ENCODE measurements around the gene PIKFYVE. TPM values are rescaled to one million over a fixed set of nuclear protein-coding genes. Genes with fewer than 3 reads are reported as not detected.

Gene PIKFYVE
- total and polyA plus RNA-seq, 2 donors (not counting 1 experiment from before 2014, with no cell fraction given) = 23.8 to 40.1 TPM

GRCh38 chr2:208315081-208315788, 49.2 kb downstream of the PIKFYVE start:
- peak overlapping the region; percentile 16 for H3K27ac ChIP-seq (ENCODE audit: insufficient read depth, low read length)
- no peak overlapping the region for H3K4me2 ChIP-seq (ENCODE audit: extremely low read depth, insufficient read depth, low read length)
- peak; percentile 11 to 44 for DNase-seq (ENCODE audit: low read depth in 2 of 2)
- H3K27me3 ChIP-seq (ENCODE audit: control insufficient read depth, insufficient read depth, low read length) = no peaks in the 10 kb centered on the region
- no peak for TF ChIP-seq EZH2 (IDR thresholded peaks at IDR 0.05; ENCODE audit: low read length, missing control alignments)
- TF ChIP-seq, protein P1, sequence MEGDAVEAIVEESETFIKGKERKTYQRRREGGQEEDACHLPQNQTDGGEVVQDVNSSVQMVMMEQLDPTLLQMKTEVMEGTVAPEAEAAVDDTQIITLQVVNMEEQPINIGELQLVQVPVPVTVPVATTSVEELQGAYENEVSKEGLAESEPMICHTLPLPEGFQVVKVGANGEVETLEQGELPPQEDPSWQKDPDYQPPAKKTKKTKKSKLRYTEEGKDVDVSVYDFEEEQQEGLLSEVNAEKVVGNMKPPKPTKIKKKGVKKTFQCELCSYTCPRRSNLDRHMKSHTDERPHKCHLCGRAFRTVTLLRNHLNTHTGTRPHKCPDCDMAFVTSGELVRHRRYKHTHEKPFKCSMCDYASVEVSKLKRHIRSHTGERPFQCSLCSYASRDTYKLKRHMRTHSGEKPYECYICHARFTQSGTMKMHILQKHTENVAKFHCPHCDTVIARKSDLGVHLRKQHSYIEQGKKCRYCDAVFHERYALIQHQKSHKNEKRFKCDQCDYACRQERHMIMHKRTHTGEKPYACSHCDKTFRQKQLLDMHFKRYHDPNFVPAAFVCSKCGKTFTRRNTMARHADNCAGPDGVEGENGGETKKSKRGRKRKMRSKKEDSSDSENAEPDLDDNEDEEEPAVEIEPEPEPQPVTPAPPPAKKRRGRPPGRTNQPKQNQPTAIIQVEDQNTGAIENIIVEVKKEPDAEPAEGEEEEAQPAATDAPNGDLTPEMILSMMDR (conservative IDR thresholded peaks at IDR 0.05 in 1 of 2, IDR thresholded peaks at IDR 0.05 in 1 of 2; ENCODE audit: low read depth in 1 of 2, low read length in 2 of 2) = no peak
- H2AFZ ChIP-seq (ENCODE audit: low read length) = no peak overlapping the region
- peaks cover 4% of the 10 kb centered on the region for H3K36me3 ChIP-seq (ENCODE audit: control insufficient read depth, insufficient read depth, low read length)
- no peaks in the 10 kb centered on the region for H3K9me3 ChIP-seq (ENCODE audit: control insufficient read depth, insufficient read depth, low read depth, low read length)
- H3K4me1 ChIP-seq (ENCODE audit: control insufficient read depth, extremely low read depth, insufficient read depth, low read length) = peaks cover 3% of the 10 kb centered on the region
- no peak overlapping the region for H3K4me3 ChIP-seq (replicated peaks in 1 of 4; ENCODE audit: control extremely low read depth in 1 of 4, insufficient read depth in 1 of 4, low read depth in 3 of 4, low read length in 4 of 4)
- no peaks in the 10 kb centered on the region for H4K20me1 ChIP-seq (ENCODE audit: control insufficient read depth, extremely low read depth, insufficient read depth, low read length)
- no peak overlapping the region for H3K9ac ChIP-seq (ENCODE audit: insufficient read depth, low read length)
- no peaks in the 10 kb centered on the region for H3K79me2 ChIP-seq (ENCODE audit: control insufficient read depth, insufficient read depth, low read length)

- Histone ChIP-seq H3K4me3 (replicated peaks in 1 of 4; ENCODE audit: control extremely low read depth in 1 of 4, insufficient read depth in 1 of 4, low read depth in 3 of 4, low read length in 4 of 4) (no peak overlapping the region), H2AFZ (ENCODE audit: low read length) (no peak overlapping the region), H3K4me2 (ENCODE audit: extremely low read depth, insufficient read depth, low read length) (no peak overlapping the region), H4K20me1 (ENCODE audit: control insufficient read depth, extremely low read depth, insufficient read depth, low read length) (no peaks in the 10 kb centered on the region), H3K36me3 (ENCODE audit: control insufficient read depth, insufficient read depth, low read length) (peaks cover 4% of the 10 kb centered on the region), H3K9ac (ENCODE audit: insufficient read depth, low read length) (no peak overlapping the region), H3K4me1 (ENCODE audit: control insufficient read depth, extremely low read depth, insufficient read depth, low read length) (peaks cover 3% of the 10 kb centered on the region), H3K27ac (ENCODE audit: insufficient read depth, low read length) (no peak overlapping the region), H3K79me2 (ENCODE audit: control insufficient read depth, insufficient read depth, low read length) (no peaks in the 10 kb centered on the region), H3K27me3 (ENCODE audit: control insufficient read depth, insufficient read depth, low read length) (no peaks in the 10 kb centered on the region), H3K9me3 (ENCODE audit: control insufficient read depth, insufficient read depth, low read depth, low read length) (no peaks in the 10 kb centered on the region)
- DNase-seq (ENCODE audit: low read depth in 2 of 2) = no peak
- no peak for TF ChIP-seq EZH2 (IDR thresholded peaks at IDR 0.05; ENCODE audit: low read length, missing control alignments)
- TF ChIP-seq, protein P1 (conservative IDR thresholded peaks at IDR 0.05 in 1 of 2, IDR thresholded peaks at IDR 0.05 in 1 of 2; ENCODE audit: low read depth in 1 of 2, low read length in 2 of 2) = no peak
Measured at GRCh38 chr2:208318127-208318526, 52.1 kb downstream of the PIKFYVE start.

DNA sequence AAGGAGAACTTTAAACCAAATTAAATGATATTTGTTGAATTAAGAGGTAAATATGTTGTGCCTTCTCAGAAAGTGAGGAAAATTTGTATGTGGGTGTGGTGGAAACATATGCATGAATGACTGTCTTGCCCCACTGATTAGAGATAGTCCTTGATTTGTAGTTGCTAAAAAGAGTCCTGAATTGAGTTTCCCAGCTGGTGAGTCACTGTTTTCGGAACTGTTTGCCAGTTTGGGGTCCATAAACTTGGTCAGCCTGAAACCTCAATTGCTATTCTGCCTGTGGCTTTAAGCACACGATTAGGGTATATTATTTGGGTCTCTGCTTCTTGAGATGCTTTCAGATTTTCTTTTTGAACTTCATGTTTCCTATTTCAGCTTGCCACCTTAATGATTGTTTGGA, 53.3 kb downstream of the PIKFYVE start:
- peaks cover 3% of the 10 kb centered on the region for H3K4me1 ChIP-seq (ENCODE audit: control insufficient read depth, extremely low read depth, insufficient read depth, low read length)
- no peak overlapping the region for H3K4me2 ChIP-seq (ENCODE audit: extremely low read depth, insufficient read depth, low read length)

More for the DNA sequence above, 53.3 kb downstream of the PIKFYVE start:
- Histone ChIP-seq H3K9me3 (ENCODE audit: control insufficient read depth, insufficient read depth, low read depth, low read length) (no peaks in the 10 kb centered on the region), H3K27me3 (ENCODE audit: control insufficient read depth, insufficient read depth, low read length) (no peaks in the 10 kb centered on the region), H3K27ac (ENCODE audit: insufficient read depth, low read length) (no peak overlapping the region), H3K79me2 (ENCODE audit: control insufficient read depth, insufficient read depth, low read length) (no peaks in the 10 kb centered on the region), H2AFZ (ENCODE audit: low read length) (no peak overlapping the region), H3K36me3 (ENCODE audit: control insufficient read depth, insufficient read depth, low read length) (peaks cover 4% of the 10 kb centered on the region), H4K20me1 (ENCODE audit: control insufficient read depth, extremely low read depth, insufficient read depth, low read length) (no peaks in the 10 kb centered on the region), H3K4me3 (replicated peaks in 1 of 4; ENCODE audit: control extremely low read depth in 1 of 4, insufficient read depth in 1 of 4, low read depth in 3 of 4, low read length in 4 of 4) (no peak overlapping the region), H3K9ac (ENCODE audit: insufficient read depth, low read length) (no peak overlapping the region)
- TF ChIP-seq, protein P1 (conservative IDR thresholded peaks at IDR 0.05 in 1 of 2, IDR thresholded peaks at IDR 0.05 in 1 of 2; ENCODE audit: low read depth in 1 of 2, low read length in 2 of 2) = no peak
- TF ChIP-seq EZH2 (IDR thresholded peaks at IDR 0.05; ENCODE audit: low read length, missing control alignments) = no peak
- DNase-seq (ENCODE audit: low read depth in 2 of 2) = peak in 1 of 2 donors; percentile 49

All from fibroblast of lung (primary cell).